GM12872 (cell line): ENCODE results near the gene C15orf61.

ENCODE experiments used
- CTCF ChIP-seq: IDR thresholded peaks from 3 replicates; pipeline ENCODE4 v1.5.1; 2011; ENCODE audit warnings: low read depth, mild to moderate bottlenecking, low read length, moderate library complexity; ENCODE audit not compliant: insufficient read depth

C15orf61 gene

GRCh38 chr15:67547064-67547463 is 26.1 kb downstream of the C15orf61 start:
- no peak for TF ChIP-seq CTCF

DNA sequence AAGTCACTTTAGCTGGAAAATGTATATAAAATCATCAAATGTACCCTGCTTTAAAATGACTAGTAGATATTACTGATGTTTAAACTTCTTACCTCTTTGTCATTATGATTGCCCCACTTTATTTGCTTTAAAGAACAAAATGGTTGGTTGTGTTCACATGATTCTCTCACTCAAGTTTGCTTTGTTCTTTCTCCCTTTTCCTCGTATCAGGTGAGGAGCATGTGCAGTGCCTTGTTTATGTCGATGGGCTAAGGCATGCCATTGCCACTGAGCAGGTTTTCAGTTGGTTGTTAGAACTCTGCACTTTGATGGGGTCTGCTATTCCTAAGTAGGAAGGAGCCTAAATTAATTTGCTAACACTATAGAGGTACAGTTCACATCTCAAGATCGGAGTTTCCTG is 26.9 kb downstream of the C15orf61 start:
- no peak for TF ChIP-seq CTCF

- no peak for TF ChIP-seq CTCF
These were observed 27.4 kb downstream of the C15orf61 start for GRCh38 chr15:67548236-67548852.

- TF ChIP-seq CTCF, result no peak
These were observed 28.1 kb downstream of the C15orf61 start for GRCh38 chr15:67548862-67549651.

- TF ChIP-seq CTCF, result no peak
These were observed 28.8 kb downstream of the C15orf61 start for GRCh38 chr15:67549736-67550135.

- TF ChIP-seq CTCF, result no peak
These were observed 29.6 kb downstream of the C15orf61 start for GRCh38 chr15:67550522-67550921.

DNA sequence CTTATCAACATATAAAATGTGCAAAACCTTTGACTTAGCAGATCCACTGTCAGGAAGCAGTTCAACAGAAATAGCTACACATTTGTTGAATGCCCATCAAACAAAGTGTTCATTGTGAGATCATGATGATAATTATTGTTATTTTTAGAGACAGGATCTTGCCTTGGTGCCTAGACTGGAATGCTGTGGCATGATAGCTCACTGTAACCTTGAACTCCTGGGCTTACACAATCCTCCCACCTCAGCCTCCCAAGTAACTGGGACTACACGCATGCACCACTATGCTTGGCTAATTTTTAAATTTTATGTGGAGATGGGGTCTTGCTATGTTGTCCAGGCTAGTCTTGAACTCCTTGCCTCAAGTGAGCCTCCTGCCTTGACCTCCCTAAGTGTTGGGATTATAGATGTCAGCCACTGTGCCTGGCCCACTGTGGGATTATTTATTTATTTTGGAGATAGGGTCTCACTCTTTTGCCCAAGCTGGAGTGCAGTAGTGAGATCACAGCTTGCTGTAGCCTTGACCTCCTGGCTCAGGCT is 30.3 kb downstream of the C15orf61 start:
- no peak for TF ChIP-seq CTCF
